HG02571 (cell line): Measurements from ENCODE around the gene KLHL10.

Experiments
- ATAC-seq: cut with Tn5 transposase; IDR thresholded peaks from one replicate; pipeline ENCODE4 v1.9.1; 2021; ENCODE audit warnings: mild to moderate bottlenecking, moderate library complexity; ENCODE audit not compliant: unreplicated experiment

KLHL10 gene

GRCh38 chr17:41837761-41838538, at the start of gene KLHL10:
KLHL10 (plus strand) TSS chr17:41837825; CDS start chr17:41837933, 108 bp downstream.
- ATAC-seq = no peak

DNA sequence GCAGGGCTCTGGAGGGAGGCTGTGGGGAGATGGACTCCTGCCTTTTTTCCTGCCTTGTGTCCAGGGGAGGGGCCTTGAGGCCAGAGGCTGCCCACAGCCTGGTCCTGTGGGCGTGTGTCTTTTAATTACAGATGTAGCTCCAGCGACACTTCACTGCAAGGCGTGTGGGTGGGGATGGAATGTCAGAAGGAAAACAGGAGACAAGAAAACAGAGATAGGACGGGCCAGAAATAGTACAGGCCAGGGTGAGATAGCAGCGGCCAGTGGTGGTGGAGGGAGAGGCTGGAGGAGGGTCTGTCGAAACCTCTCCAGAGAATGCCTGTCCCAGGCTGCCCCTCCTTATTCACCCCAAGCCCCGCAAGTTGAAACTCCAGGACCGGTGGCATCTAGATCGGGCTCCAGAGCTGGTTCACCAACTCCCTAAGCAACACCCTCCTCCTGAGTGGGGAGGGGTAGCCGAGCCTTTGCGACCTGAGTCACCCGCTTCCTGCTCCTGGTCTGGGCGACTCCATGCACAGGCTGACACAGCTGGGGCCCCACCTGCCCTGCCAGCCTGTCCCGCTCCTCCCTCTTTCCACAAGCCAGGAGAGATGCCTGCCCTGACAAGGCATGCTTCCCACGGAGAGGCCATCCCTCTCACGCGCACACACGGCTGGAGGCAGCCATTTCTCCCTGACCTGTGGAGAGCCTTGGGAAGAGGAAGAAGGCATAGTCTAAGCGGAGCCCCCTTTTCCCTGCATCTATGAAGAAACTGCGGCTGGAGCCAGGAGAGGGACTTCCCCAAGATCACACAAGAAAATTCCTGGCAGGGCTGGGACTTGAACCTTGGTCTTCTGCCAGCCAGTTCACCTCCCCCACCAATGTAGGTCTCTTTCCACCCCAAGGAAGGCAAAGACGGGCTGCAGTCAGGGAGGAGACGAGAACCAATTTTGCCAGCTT, 44.5 kb upstream of the KLHL10 start:
- ATAC-seq = no peak

DNA sequence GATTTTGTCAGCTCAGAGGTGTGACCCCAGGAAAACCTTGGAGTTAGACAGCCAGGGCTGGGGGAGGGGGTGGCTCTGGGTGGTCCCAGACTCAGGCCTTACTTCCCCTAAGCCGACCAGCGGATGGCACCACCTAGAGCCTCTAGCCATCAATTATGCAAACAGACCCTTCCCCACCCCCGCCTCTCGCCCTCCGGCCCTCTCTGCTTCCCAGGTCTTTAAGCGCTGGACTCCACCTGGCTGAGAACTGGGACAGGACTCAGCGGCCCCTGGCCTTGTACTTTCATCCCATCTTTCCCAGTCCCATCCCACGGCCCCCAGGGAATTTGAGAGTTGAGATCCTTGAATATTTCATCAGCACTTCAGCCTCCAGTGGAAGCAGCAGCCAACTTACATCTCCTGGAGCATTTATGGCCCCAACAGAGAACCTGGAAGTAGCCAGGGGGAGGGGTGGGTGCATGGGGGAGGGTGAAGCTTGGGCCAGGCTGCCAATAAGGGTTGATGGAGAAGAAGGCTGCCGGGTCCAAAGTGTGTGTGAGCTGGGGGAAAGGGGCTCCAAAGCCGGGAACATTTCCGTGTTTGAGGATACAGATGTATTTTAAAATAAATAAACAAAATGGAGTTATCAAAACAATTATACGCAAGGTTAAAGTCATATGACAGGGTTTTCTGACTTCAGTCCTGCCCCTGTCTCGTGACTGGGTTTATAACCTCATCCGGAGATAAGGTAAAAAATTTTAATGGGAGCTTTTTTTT, 43.7 kb upstream of the KLHL10 start:
- no peak for ATAC-seq

DNA sequence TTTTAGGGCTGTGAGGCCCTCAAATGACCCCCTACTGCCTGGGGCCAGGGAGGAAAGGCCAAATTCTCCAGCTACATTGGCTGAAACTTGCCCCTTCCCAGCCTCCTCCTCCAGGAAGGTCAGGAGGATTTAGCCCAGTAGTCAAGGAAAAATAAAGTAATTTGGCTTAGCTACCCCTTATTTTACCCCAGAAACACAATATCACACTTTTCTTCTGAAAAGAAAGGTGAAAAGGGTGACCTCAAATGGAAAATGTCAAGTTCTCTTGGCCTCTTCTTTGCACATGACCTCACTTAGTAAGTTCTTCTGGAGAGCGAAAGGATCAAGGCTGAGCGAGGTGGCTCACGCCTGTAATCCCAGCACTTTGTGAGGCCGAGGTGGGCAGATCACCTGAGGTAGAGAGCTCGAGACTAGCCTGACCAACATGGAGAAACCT, 43.1 kb upstream of the KLHL10 start:
- ATAC-seq = no peak

- no peak for ATAC-seq
These were observed 41.3 kb upstream of the KLHL10 start for GRCh38 chr17:41796121-41796895.

GRCh38 chr17:41797377-41797776, 40.2 kb upstream of the KLHL10 start:
- ATAC-seq = no peak

DNA sequence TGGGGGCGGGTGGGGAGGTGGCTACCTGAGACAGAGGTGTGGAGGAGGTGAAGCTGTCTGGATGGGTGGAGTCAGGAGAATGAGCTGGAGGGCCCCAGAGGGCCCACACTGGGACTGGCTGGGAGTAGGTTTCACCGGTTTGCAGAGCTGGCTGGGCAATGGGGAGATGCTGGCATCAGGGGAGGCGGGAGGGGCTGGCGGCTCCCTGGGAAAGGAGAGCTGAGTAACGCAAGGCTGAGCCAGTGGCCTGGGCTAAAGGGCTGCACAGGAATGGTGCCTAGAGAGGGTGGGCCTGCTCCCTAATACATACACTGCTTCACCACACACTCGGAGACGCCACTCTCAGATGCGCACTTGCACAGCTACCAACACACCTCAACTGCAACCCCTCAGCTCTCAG, 38.3 kb upstream of the KLHL10 start:
- ATAC-seq = no peak

- no peak for ATAC-seq
These were observed 36.8 kb upstream of the KLHL10 start for GRCh38 chr17:41800601-41801373.

DNA sequence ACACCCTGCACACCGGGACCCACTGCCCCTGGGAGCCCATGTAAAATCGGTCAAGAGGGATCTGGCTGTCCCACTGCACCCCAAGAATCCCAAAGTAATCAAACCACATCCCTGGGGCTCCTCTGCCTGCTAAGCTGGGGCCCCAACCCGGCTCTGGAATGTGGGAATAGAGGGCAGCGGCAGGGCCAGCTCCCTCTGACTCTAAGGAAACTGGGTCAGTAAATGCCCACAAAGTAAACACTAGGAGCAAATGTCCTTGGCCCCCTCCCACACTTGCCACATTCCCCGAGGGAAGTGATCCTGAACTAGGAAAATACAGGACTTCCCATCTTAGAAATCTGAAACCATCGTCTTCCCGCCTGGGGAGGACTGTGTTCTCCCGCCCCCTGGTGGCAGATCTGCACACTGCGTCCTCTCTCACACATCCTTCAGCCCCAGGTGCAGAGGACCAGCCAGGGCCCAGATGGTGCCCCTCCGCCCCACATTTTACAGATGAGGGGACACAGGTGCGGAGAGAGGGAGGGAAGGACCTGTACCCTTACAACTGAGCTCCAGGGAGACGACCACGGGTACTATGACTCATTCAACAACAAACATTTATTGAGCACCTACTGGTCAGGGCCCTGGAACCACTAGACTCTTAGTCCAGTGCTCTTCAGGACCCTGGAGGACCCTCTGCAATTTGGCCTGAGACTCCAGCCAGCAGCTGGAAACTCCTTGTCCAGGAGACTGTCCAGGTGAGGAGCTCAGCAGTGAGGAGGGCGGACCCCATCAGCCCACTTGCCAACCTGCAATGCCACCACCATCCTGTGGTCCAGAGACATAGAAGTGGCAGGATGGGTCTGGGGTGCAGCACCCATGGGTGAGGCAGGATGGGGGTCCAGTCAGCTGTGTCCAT, 36.0 kb upstream of the KLHL10 start:
- ATAC-seq = no peak

GRCh38 chr17:41803049-41804020, 34.3 kb upstream of the KLHL10 start:
- no peak for ATAC-seq

- no peak for ATAC-seq
These were observed 30.8 kb upstream of the KLHL10 start for GRCh38 chr17:41806685-41807445.

DNA sequence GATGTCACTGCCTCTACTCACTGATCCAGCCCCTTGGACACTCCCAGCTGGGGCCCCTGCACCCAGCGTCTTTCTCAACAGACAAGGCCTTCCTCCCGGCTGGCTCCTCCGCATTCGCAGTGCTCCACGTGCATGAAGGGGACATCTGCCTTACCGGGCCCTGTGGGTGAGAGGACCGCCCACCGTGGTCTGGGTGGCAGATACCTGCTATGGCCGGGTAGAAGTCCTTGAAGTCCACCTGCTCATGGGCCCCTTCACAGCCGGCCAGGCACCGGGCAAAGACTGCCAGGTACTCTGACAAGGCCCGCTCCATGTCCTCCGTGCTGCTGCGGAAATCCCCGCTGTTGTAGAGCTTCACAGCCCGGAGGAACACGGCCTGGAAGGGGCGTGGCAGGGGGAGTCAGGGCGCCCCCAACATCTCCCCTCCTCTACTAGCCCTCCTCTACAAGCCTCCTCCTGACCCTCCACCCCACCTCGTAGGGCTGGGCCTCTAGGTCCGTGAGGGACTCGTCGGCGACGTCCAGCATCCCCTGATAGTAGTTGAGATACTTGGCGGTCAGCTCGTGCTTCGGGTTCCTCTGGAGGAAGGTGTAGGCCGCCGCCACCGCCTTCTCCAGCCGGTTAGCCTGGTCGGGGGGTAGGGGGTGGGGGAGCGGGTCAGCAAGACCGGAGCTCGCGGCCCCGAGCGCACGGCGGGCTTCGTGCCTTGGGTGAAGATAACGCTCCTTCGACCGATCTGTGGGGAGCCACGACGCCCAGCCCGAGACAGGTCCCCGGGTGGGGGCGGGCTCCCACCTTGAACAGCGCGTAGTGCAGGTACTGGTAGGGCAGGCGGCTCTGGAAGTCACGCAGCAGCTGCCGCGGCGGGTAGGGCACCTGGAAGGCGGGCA, 26.7 kb upstream of the KLHL10 start:
- ATAC-seq = no peak

DNA sequence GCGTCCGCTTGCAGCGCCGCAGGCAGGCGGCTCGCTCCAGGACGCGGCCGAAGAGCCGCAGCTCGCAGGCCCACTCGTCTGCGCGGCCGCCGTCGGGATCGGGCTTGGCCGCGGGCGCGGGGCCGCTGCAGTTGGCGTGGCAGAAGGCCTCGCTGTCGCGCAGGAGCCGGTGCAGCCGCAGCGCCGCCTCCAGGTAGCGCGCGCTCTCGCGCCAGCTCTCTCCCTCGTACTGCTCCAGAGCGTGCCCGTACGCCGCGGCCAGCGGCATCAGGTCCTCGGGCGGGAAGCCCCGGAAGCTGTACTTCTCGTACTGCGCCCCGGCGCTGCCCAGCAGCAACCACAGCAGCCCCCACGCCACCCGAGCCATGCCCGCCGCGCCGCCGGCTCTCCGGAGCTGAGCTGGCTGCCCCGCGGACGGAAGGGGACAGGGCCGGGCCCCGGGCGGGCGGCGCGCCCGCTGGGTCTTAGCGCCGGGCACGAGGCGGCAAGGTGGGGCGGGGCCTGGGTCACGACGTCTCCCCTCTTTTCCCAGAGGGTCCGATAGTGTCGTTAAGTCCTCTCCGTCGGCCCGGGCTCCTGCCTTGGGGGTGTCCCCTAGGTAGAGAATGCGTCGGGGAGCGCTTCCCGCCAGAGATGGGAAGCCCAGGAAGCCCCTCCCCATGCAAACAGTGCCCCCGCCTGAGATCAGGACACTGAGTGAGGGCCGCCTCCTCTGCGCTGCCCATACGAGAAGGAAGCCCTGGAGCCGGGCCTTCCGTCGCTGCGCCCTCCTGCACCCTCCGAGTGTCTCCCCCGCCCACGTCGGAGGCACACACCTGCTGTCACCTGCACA, 25.9 kb upstream of the KLHL10 start, which contains the start of gene P3H4:
P3H4 (minus strand) TSS at position 401 of the 832 bp plus-strand sequence; CDS start at position 367, 34 bp downstream.
- peak; percentile 64 for ATAC-seq

GRCh38 chr17:41812381-41813151, 25.1 kb upstream of the KLHL10 start, which contains the start of gene FKBP10:
FKBP10 (plus strand) TSS chr17:41813004; CDS start chr17:41813035, 31 bp downstream.
- no peak for ATAC-seq
